Stimulated activated CD8-positive, alpha-beta memory T cell treated with anti-CD3 and anti-CD28 coated beads, Interleukin-2, amount 100 ng/mL, for 1 hour (primary cell): ENCODE data around the gene EFNA4.
A peak's percentile ranks its signal among the peaks of the same experiment; 100 is the strongest.

ENCODE experiments used
- DNase-seq, 2 donors: peaks; one replicate each; pipeline ENCODE4 v3.0.0-alpha.2; 2020; ENCODE audit warnings: low read depth in 2 of 2

Gene EFNA4

GRCh38 chr1:155073377-155074242 lies 10.1 kb downstream of the EFNA4 start:
- DNase-seq, result no peak

- no peak for DNase-seq
Measured at GRCh38 chr1:155075535-155075934, 12.0 kb downstream of the EFNA4 start.

- no peak for DNase-seq
Measured at GRCh38 chr1:155076371-155076770, 12.8 kb downstream of the EFNA4 start.

GRCh38 chr1:155077346-155077745 lies 13.8 kb downstream of the EFNA4 start:
- no peak for DNase-seq

GRCh38 chr1:155077758-155078445 lies 14.4 kb downstream of the EFNA4 start:
- DNase-seq, result no peak

- peak; percentile 33 to 38 for DNase-seq
Measured at GRCh38 chr1:155078469-155079209, 15.1 kb downstream of the EFNA4 start, which contains the start of gene EFNA3. EFNA3 (plus strand) TSS chr1:155078837; CDS start chr1:155078942, 105 bp downstream.

- no peak for DNase-seq
Measured at GRCh38 chr1:155079210-155079486, 15.6 kb downstream of the EFNA4 start.

- DNase-seq, result no peak
Measured at GRCh38 chr1:155079487-155080311, 16.2 kb downstream of the EFNA4 start.

GRCh38 chr1:155080312-155081228 lies 17.0 kb downstream of the EFNA4 start:
- no peak for DNase-seq

GRCh38 chr1:155081472-155082300 lies 18.1 kb downstream of the EFNA4 start:
- DNase-seq, result no peak

GRCh38 chr1:155082301-155083051 lies 18.9 kb downstream of the EFNA4 start:
- DNase-seq, result no peak

- no peak for DNase-seq
Measured at GRCh38 chr1:155083052-155083541, 19.6 kb downstream of the EFNA4 start.

GRCh38 chr1:155083865-155084721 lies 20.6 kb downstream of the EFNA4 start:
- no peak for DNase-seq

GRCh38 chr1:155084722-155085503 lies 21.4 kb downstream of the EFNA4 start:
- peak; percentile 77 to 83 for DNase-seq

- DNase-seq, result peak; percentile 47 to 62
Measured at GRCh38 chr1:155085504-155086127, 22.1 kb downstream of the EFNA4 start.

- DNase-seq, result peak; percentile 66 to 68
Measured at GRCh38 chr1:155086128-155086741, 22.7 kb downstream of the EFNA4 start.
